Endothelial cell of umbilical vein (primary cell): ENCODE results near the gene TMEM273. TPM values are rescaled to one million over a fixed set of nuclear protein-coding genes. Genes with fewer than 3 reads are reported as not detected.

Source experiments
- BruUV-seq: library from RNA; stranded (reverse); fragments of 400-500 nt; replicated peaks from 2 replicates; lab custom pipeline; 2021; lab: Mats Ljungman, UMichigan
- CTCF ChIA-PET: fragments of 300-600, 350-600 bp; sonication (Branson Sonifier 250); formaldehyde crosslinking; loops from one replicate; lab custom pipeline; 2021; ENCODE audit warnings: antibody characterized with exemption, inconsistent platforms; lab: Charles Lee
- POLR2A ChIA-PET: fragments of 300-600, 350-600 bp; sonication (Branson Sonifier 250); formaldehyde crosslinking; loops from one replicate; lab custom pipeline; 2021; ENCODE audit warnings: antibody characterized with exemption, inconsistent platforms; lab: Charles Lee
- DNase-seq: peaks from one replicate; pipeline ENCODE4 v3.0.0-alpha.2; 2011; ENCODE audit warnings: low read depth, low spot score
- FAIRE-seq: peaks from 2 replicates; lab custom pipeline; 2011; peaks lifted over from hg19 to GRCh38; lab: Jason Lieb, UNC
- H2AFZ ChIP-seq: 2 replicates; pipeline ENCODE4 v1.6.0; 2012; ENCODE audit warnings: low read depth, low read length, control low read depth, inconsistent platforms
- H3K27ac ChIP-seq: 2 replicates; pipeline ENCODE4 v1.5.1; 2011; ENCODE audit warnings: low read depth, mild to moderate bottlenecking, control low read depth, low read length, moderate library complexity; ENCODE audit not compliant: insufficient read depth
- H3K27me3 ChIP-seq, 2 experiments: 2 replicates each; pipeline versions ENCODE4 v1.6.0 to v1.6.1; 2011; ENCODE audit warnings: low read length in 2 of 2, mixed read lengths in 1 of 2; ENCODE audit not compliant: control insufficient read depth in 2 of 2, insufficient read depth in 2 of 2
- H3K36me3 ChIP-seq, 2 experiments: 2 replicates in 1 of 2; 3 replicates in 1 of 2; pipeline ENCODE4 v1.5.1; 2011; ENCODE audit warnings: low read length in 2 of 2, mild to moderate bottlenecking in 1 of 2, moderate library complexity in 1 of 2; ENCODE audit not compliant: control insufficient read depth in 2 of 2, insufficient read depth in 2 of 2; ENCODE audit errors: extremely low read depth in 1 of 2
- H3K4me1 ChIP-seq: 3 replicates; pipeline ENCODE4 v1.5.1; 2011; ENCODE audit warnings: mild to moderate bottlenecking, low read length; ENCODE audit not compliant: control insufficient read depth, insufficient read depth; ENCODE audit errors: extremely low read depth
- H3K4me2 ChIP-seq: 2 replicates; pipeline ENCODE4 v1.6.1; 2011; ENCODE audit warnings: low read length, control low read depth, mixed read lengths; ENCODE audit not compliant: insufficient read depth
- H3K4me3 ChIP-seq, 3 experiments: fragments of 200-600 bp in 1 of 3; sonication (generic), shearing (Covaris generic) in 1 of 3; replicated peaks in 1 of 3; 2 replicates each; pipeline ENCODE4 v1.5.1; 2011 to 2016; ENCODE audit warnings: control low read depth in 3 of 3, low read length in 3 of 3, mild to moderate bottlenecking in 2 of 3, inconsistent platforms in 1 of 3, low read depth in 1 of 3, moderate library complexity in 1 of 3; ENCODE audit not compliant: insufficient read depth in 1 of 3
- H3K79me2 ChIP-seq: 2 replicates; pipeline ENCODE4 v1.6.0; 2012; ENCODE audit warnings: low read length, inconsistent platforms; ENCODE audit not compliant: control insufficient read depth, insufficient read depth
- H3K9ac ChIP-seq: replicated peaks from 2 replicates; pipeline ENCODE3; 2011; ENCODE audit warnings: low read length, control low read depth; ENCODE audit not compliant: insufficient read depth; ENCODE audit errors: extremely low read depth
- H3K9me1 ChIP-seq: replicated peaks from 3 replicates; pipeline ENCODE4 v1.6.0; 2011; ENCODE audit warnings: mild to moderate bottlenecking, low read length; ENCODE audit not compliant: control insufficient read depth, insufficient read depth; ENCODE audit errors: extremely low read depth
- H3K9me3 ChIP-seq: replicated peaks from 2 replicates; pipeline ENCODE4 v1.5.1; 2012; ENCODE audit warnings: low read length, inconsistent platforms; ENCODE audit not compliant: control insufficient read depth, insufficient read depth
- H4K20me1 ChIP-seq: replicated peaks from 2 replicates; pipeline ENCODE3; 2011; ENCODE audit warnings: mild to moderate bottlenecking, low read length; ENCODE audit not compliant: control insufficient read depth, insufficient read depth; ENCODE audit errors: extremely low read depth
- CTCF ChIP-seq, 2 donors: IDR thresholded peaks; 1 replicate in 1 of 2; 2 replicates in 1 of 2; pipeline ENCODE4 v1.5.1; 2011; ENCODE audit warnings: low read length in 2 of 2, mild to moderate bottlenecking in 2 of 2, moderate library complexity in 2 of 2, control low read depth in 1 of 2, inconsistent platforms in 1 of 2, low read depth in 1 of 2; ENCODE audit not compliant: insufficient read depth in 1 of 2; ENCODE audit errors: extremely low read depth in 1 of 2
- EZH2 ChIP-seq: IDR thresholded peaks from 2 replicates; pipeline ENCODE4 v1.6.1; 2012; ENCODE audit warnings: borderline replicate concordance, low read depth, mild to moderate bottlenecking, moderate library complexity, low read length, inconsistent platforms; ENCODE audit not compliant: severe bottlenecking
- FOS ChIP-seq: IDR thresholded peaks from 2 replicates; pipeline ENCODE4 v1.6.1; 2011; ENCODE audit warnings: mild to moderate bottlenecking, low read length, moderate library complexity, borderline replicate concordance; ENCODE audit not compliant: insufficient read depth
- GATA2 ChIP-seq: IDR thresholded peaks from 2 replicates; pipeline ENCODE4 v1.7.0; 2011; ENCODE audit warnings: low read depth, mild to moderate bottlenecking, moderate library complexity, mixed read lengths, low read length; ENCODE audit not compliant: insufficient read length, insufficient read depth
- JUN ChIP-seq: IDR thresholded peaks from 2 replicates; pipeline ENCODE4 v1.6.1; 2011; ENCODE audit warnings: borderline replicate concordance, low read depth; ENCODE audit not compliant: insufficient read length, insufficient read depth
- MAX ChIP-seq: IDR thresholded peaks from 2 replicates; pipeline ENCODE4 v1.6.1; 2011; ENCODE audit not compliant: insufficient read depth, insufficient read length
- MYC ChIP-seq: IDR thresholded peaks from one replicate; pipeline ENCODE4 v1.6.1; 2011; ENCODE audit warnings: mild to moderate bottlenecking, low read depth, low read length
- POLR2A ChIP-seq: IDR thresholded peaks from 2 replicates; pipeline ENCODE4 v1.6.1; 2012; ENCODE audit warnings: low read depth, mild to moderate bottlenecking, control low read depth, low read length
- POLR2AphosphoS5 ChIP-seq: IDR thresholded peaks from 2 replicates; pipeline ENCODE4 v1.6.1; 2012; ENCODE audit warnings: low read depth, mild to moderate bottlenecking, control low read depth, low read length, moderate library complexity; ENCODE audit not compliant: insufficient read depth
- dilution Hi-C: fragments of 300-500 bp; cut with MboI; formaldehyde crosslinking; loops from one replicate; pipeline ENCODE4 v1.15.0; 2019; ENCODE audit warnings: low sequenced_read_pairs; ENCODE audit not compliant: extremely low pct_ligation_motif_present
- intact Hi-C: fragments of 100-400 bp; cut with micrococcal nuclease; formaldehyde crosslinking; loops from one replicate; pipeline ENCODE4 v1.10.0; 2022
- polyA plus RNA-seq, 4 experiments: library from polyadenylated mRNA; depleted of rRNA in 3 of 4; stranded (reverse) in 3 of 4; unstranded in 1 of 4; fragments of >200 nt; gene quantifications; 2 replicates each; pipeline versions ENCODE4 v1.2.1 to v1.2.3, GENCODE V29; 2011 to 2012; ENCODE audit warnings: missing spikeins in 1 of 4
- total RNA-seq: library from RNA; stranded (reverse); gene quantifications from 2 replicates; pipeline ENCODE4 v1.2.3, GENCODE V29; 2021

Gene TMEM273
- total and polyA plus RNA-seq, 2 donors (not counting 3 experiments of a cell fraction or from before 2014, with no cell fraction given), result 1.9 to 3.7 TPM

- BruUV-seq, result no TSS peak
- Histone ChIP-seq H2AFZ (no peak overlapping the region), H3K4me1 (peaks cover 8% of the 10 kb centered on the region), H3K79me2 (no peaks in the 10 kb centered on the region), H3K4me3 (no peak overlapping the region), H3K27me3 (peaks cover 11 to 12% of the 10 kb centered on the region in 2 experiments), H3K36me3 (no peaks in the 10 kb centered on the region), H3K4me2 (no peak overlapping the region), H3K9me3 (no peaks in the 10 kb centered on the region), H3K9ac (no peak overlapping the region), H4K20me1 (no peaks in the 10 kb centered on the region), H3K27ac (no peak overlapping the region), H3K9me1 (no peaks in the 10 kb centered on the region)
- ChIA-PET CTCF (interaction anchor here (1.4 kb wide), 1 partner anchor 15 kb away, joined by 3 read pairs; no protein-coding TSS in a partner anchor), POLR2A (no interaction called here)
- FAIRE-seq (no peak), DNase-seq (no peak)
- TF ChIP-seq MYC, result no peak
- no peak for TF ChIP-seq CTCF (IDR thresholded peaks at IDR 0.05; ENCODE audit: extremely low read depth in 1 of 2, insufficient read depth in 1 of 2, low read depth in 1 of 2, low read length in 2 of 2)
- TF ChIP-seq FOS, result no peak
- no peak for TF ChIP-seq POLR2A
- no peak for TF ChIP-seq EZH2
- TF ChIP-seq JUN, result no peak
- TF ChIP-seq POLR2AphosphoS5, result no peak
- TF ChIP-seq GATA2, result no peak
- no peak for TF ChIP-seq MAX
- dilution Hi-C loops, result no loop called here
- intact Hi-C loops, result no loop called here
These were observed 17.0 kb upstream of the TMEM273 start for GRCh38 chr10:49205206-49205605.
